Left forelimb (tissue), 1 donor: Measurements from ENCODE around the gene MPRIP.
"Not testable (repeated sequence)": the region's sequence is repeated elsewhere in the genome, so short reads cannot be mapped to it uniquely, and the experiment has no call there.

Experiments used
- DNase-seq: peaks from one replicate; pipeline ENCODE4 v3.0.0-alpha.2; 2018; ENCODE audit warnings: low spot score

MPRIP gene

GRCh38 chr17:17042384-17042736, at the start of gene MPRIP:
Gene MPRIP, plus strand, starts transcription at chr17:17042457. Its CDS starts 392 bp downstream, at chr17:17042849.
- DNase-seq, result no peak

- DNase-seq, result no peak
Measured at GRCh38 chr17:16994631-16995030, 47.6 kb upstream of the MPRIP start.

- no peak for DNase-seq
Measured at GRCh38 chr17:16995930-16996329, 46.3 kb upstream of the MPRIP start.

- not testable (repeated sequence) for DNase-seq
Measured at GRCh38 chr17:16996726-16997125, 45.5 kb upstream of the MPRIP start.

GRCh38 chr17:16997514-16998429, 44.5 kb upstream of the MPRIP start:
- DNase-seq, result no peak

GRCh38 chr17:16999931-17000625, 42.2 kb upstream of the MPRIP start:
- no peak for DNase-seq

- no peak for DNase-seq
Measured at GRCh38 chr17:17001076-17001777, 41.0 kb upstream of the MPRIP start.

GRCh38 chr17:17001874-17002520, 40.3 kb upstream of the MPRIP start:
- DNase-seq, result peak; percentile 84

- DNase-seq, result not testable (repeated sequence)
Measured at GRCh38 chr17:17002731-17003715, 39.2 kb upstream of the MPRIP start.

GRCh38 chr17:17004251-17004996, 37.8 kb upstream of the MPRIP start:
- DNase-seq, result no peak

- not testable (repeated sequence) for DNase-seq
Measured at GRCh38 chr17:17004997-17005614, 37.2 kb upstream of the MPRIP start.

GRCh38 chr17:17007891-17008290, 34.4 kb upstream of the MPRIP start:
- DNase-seq, result not testable (repeated sequence)

- not testable (repeated sequence) for DNase-seq
Measured at GRCh38 chr17:17008621-17009397, 33.4 kb upstream of the MPRIP start.

- DNase-seq, result not testable (repeated sequence)
Measured at GRCh38 chr17:17009972-17010371, 32.3 kb upstream of the MPRIP start.

GRCh38 chr17:17010545-17011034, 31.7 kb upstream of the MPRIP start:
- DNase-seq, result not testable (repeated sequence)

GRCh38 chr17:17011043-17011907, 31.0 kb upstream of the MPRIP start:
- DNase-seq, result not testable (repeated sequence)
